Mesendoderm (in vitro differentiated cells): ENCODE measurements around the gene KMT5B.

Source experiments
- DNase-seq: peaks from one replicate; pipeline ENCODE4 v3.0.0; 2013
- H2AK5ac ChIP-seq: 2 replicates; pipeline ENCODE4 v1.6.1; 2013; ENCODE audit warnings: low read length, inconsistent platforms
- H2BK120ac ChIP-seq: 2 replicates; pipeline ENCODE4 v1.6.1; 2013; ENCODE audit warnings: low read depth, mild to moderate bottlenecking, low read length, moderate library complexity, mixed read lengths
- H2BK15ac ChIP-seq: replicated peaks from 2 replicates; pipeline ENCODE4 v1.6.1; 2013; ENCODE audit warnings: low read depth, mild to moderate bottlenecking, moderate library complexity
- H2BK5ac ChIP-seq: 2 replicates; pipeline ENCODE4 v1.6.1; 2013; ENCODE audit warnings: low read length, inconsistent platforms
- H3K18ac ChIP-seq: 2 replicates; pipeline ENCODE4 v1.6.1; 2013; ENCODE audit warnings: mild to moderate bottlenecking, low read length, mixed read lengths
- H3K23ac ChIP-seq: one replicate; pipeline ENCODE4 v1.6.1; 2013; ENCODE audit warnings: low read length
- H3K27ac ChIP-seq: 2 replicates; pipeline ENCODE4 v1.5.1; 2013; ENCODE audit warnings: low read depth, mild to moderate bottlenecking, inconsistent platforms, low read length, moderate library complexity
- H3K27me3 ChIP-seq: 2 replicates; pipeline ENCODE4 v1.6.1; 2013; ENCODE audit warnings: low read length, control low read depth, mild to moderate bottlenecking, inconsistent platforms; ENCODE audit not compliant: insufficient read depth, poor library complexity
- H3K36me3 ChIP-seq: 2 replicates; pipeline ENCODE4 v1.6.1; 2013; ENCODE audit warnings: low read length, inconsistent platforms; ENCODE audit not compliant: control insufficient read depth, insufficient read depth
- H3K4ac ChIP-seq: one replicate; pipeline ENCODE4 v1.6.1; 2013; ENCODE audit warnings: low read depth, mild to moderate bottlenecking, low read length, moderate library complexity
- H3K4me1 ChIP-seq: 2 replicates; pipeline ENCODE4 v1.6.1; 2013; ENCODE audit warnings: low read depth, low read length, inconsistent platforms; ENCODE audit not compliant: control insufficient read depth
- H3K4me2 ChIP-seq: 2 replicates; pipeline ENCODE4 v1.6.1; 2013; ENCODE audit warnings: low read length
- H3K4me3 ChIP-seq: 2 replicates; pipeline ENCODE4 v1.5.1; 2013; ENCODE audit warnings: mild to moderate bottlenecking, low read length
- H3K56ac ChIP-seq: one replicate; pipeline ENCODE4 v1.6.1; 2013; ENCODE audit warnings: low read length
- H3K79me1 ChIP-seq: 2 replicates; pipeline ENCODE4 v1.6.1; 2013; ENCODE audit warnings: low read length, inconsistent platforms
- H3K79me2 ChIP-seq: 2 replicates; pipeline ENCODE4 v1.6.1; 2013; ENCODE audit warnings: mild to moderate bottlenecking, low read length; ENCODE audit not compliant: control insufficient read depth, insufficient read depth
- H3K9ac ChIP-seq: 2 replicates; pipeline ENCODE4 v1.6.1; 2013; ENCODE audit warnings: low read length, inconsistent platforms
- H4K5ac ChIP-seq: one replicate; pipeline ENCODE4 v1.6.1; 2013; ENCODE audit warnings: low read length
- H4K8ac ChIP-seq: one replicate; pipeline ENCODE4 v1.6.1; 2013; ENCODE audit warnings: low read depth, mild to moderate bottlenecking, control low read depth, low read length, moderate library complexity
- WGBS: extraction: QIAGEN DNeasy Blood & Tissue Kit; methylation state at CpG from one replicate; pipeline ENCODE4 v1.1.7; 2013; ENCODE audit warnings: low lambda C conversion rate, missing lambda C conversion rate; ENCODE audit not compliant: insufficient coverage; ENCODE audit errors: extremely low coverage; 5-methylcytosine and 5-hydroxymethylcytosine counted together

KMT5B gene

DNA sequence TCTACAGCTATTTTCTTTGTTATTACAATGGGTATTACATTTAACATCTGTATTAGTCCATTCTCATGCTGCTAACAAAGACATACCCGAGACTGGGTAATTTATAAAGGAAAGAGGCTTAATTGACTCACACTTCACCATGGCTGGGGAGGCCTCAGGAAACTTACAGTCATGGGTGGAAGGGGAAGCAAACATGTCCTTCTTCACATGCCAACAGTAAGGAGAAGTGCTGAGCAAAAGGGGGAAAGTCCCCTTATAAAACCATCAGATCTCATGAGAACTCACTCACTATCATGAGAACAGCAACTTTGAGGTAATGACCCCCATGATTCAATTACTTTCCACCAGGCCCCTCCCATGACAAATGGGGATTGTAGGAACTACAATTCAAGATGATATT, 16.5 kb upstream of the KMT5B start:
- Histone ChIP-seq H3K79me2 (no peaks in the 10 kb centered on the region), H3K4me3 (no peak overlapping the region), H3K18ac (no peak overlapping the region), H2AK5ac (no peak overlapping the region), H3K23ac (no peak overlapping the region), H3K27ac (no peak overlapping the region), H4K8ac (no peak overlapping the region), H3K9ac (no peak overlapping the region), H3K4me2 (no peak overlapping the region), H3K27me3 (no peaks in the 10 kb centered on the region), H2BK120ac (no peak overlapping the region), H2BK15ac (no peak overlapping the region), H2BK5ac (no peak overlapping the region), H4K5ac (no peak overlapping the region), H3K79me1 (no peaks in the 10 kb centered on the region), H3K4me1 (no peaks in the 10 kb centered on the region), H3K36me3 (no peaks in the 10 kb centered on the region), H3K4ac (no peak overlapping the region), H3K56ac (no peak overlapping the region)
- WGBS = no CpG with 5 or more reads among the region's 1 CpG
- DNase-seq = no peak

GRCh38 chr11:68226421-68226820, 13.3 kb upstream of the KMT5B start:
- Histone ChIP-seq H3K56ac (no peak overlapping the region), H2BK15ac (no peak overlapping the region), H3K9ac (no peak overlapping the region), H3K4ac (no peak overlapping the region), H3K27me3 (no peaks in the 10 kb centered on the region), H3K27ac (no peak overlapping the region), H3K4me2 (no peak overlapping the region), H2BK5ac (no peak overlapping the region), H2AK5ac (no peak overlapping the region), H3K4me1 (no peaks in the 10 kb centered on the region), H2BK120ac (no peak overlapping the region), H3K23ac (no peak overlapping the region), H3K18ac (no peak overlapping the region), H3K36me3 (no peaks in the 10 kb centered on the region), H4K5ac (no peak overlapping the region), H3K79me2 (no peaks in the 10 kb centered on the region), H3K4me3 (no peak overlapping the region), H4K8ac (no peak overlapping the region), H3K79me1 (no peaks in the 10 kb centered on the region)
- WGBS = no CpG with 5 or more reads among the region's 9 CpGs
- DNase-seq = no peak

DNA sequence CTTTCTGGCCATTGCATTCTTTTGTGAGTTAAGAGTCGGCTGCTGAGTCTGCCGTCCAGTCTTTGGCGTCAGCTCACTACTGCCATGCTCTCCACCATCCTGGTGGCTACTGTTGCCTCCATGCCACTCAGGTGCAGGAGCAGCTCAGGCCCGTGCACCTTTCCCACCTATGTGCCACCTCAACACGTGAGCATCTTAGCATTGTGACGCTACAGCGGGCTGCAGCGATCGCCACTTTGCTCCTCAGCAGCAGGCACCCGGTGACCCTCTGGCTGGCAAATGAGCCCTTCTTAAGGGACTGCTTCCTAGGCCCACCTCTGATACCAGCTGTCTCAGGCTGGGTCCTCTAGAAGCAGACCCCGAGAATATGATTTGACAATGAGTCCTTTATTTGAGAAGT, 11.5 kb upstream of the KMT5B start:
- Histone ChIP-seq H2BK5ac (no peak overlapping the region), H3K4me1 (no peaks in the 10 kb centered on the region), H3K27me3 (no peaks in the 10 kb centered on the region), H3K36me3 (no peaks in the 10 kb centered on the region), H3K18ac (no peak overlapping the region), H3K56ac (no peak overlapping the region), H3K4me2 (no peak overlapping the region), H2AK5ac (no peak overlapping the region), H3K23ac (no peak overlapping the region), H2BK120ac (no peak overlapping the region), H4K5ac (no peak overlapping the region), H3K79me1 (no peaks in the 10 kb centered on the region), H3K4ac (no peak overlapping the region), H3K9ac (no peak overlapping the region), H3K27ac (no peak overlapping the region), H3K79me2 (no peaks in the 10 kb centered on the region), H2BK15ac (no peak overlapping the region), H4K8ac (no peak overlapping the region), H3K4me3 (no peak overlapping the region)
- WGBS = no CpG with 5 or more reads among the region's 11 CpGs
- no peak for DNase-seq

DNA sequence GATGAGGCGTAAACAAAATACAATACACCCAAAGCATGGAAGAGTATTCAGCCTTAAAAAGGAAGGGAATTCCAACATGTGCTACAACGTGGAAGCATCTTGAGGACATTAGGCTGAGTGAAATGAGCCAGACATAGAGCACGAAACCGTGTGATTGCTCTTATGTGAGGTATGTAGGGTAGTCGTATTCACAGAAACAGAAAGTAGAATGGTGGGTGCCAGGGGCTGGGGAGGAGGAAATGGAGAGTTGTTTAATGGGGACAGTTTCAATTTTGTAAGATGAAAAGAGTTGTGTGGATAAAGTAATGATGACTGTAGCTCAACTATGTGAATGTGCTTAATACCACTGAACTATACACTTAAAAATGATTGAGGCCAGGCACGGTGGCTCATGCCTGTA, 10.2 kb upstream of the KMT5B start:
- no peak overlapping the region for H2BK5ac ChIP-seq
- no peaks in the 10 kb centered on the region for H3K79me1 ChIP-seq
- no peaks in the 10 kb centered on the region for H3K36me3 ChIP-seq
- no peak overlapping the region for H3K4ac ChIP-seq
- no peak overlapping the region for H3K23ac ChIP-seq
- H3K56ac ChIP-seq = no peak overlapping the region
- H3K79me2 ChIP-seq = no peaks in the 10 kb centered on the region
- no peak overlapping the region for H2BK120ac ChIP-seq
- no peak overlapping the region for H3K9ac ChIP-seq
- H3K27ac ChIP-seq = no peak overlapping the region
- H2BK15ac ChIP-seq = no peak overlapping the region
- H3K4me2 ChIP-seq = no peak overlapping the region
- no peak for DNase-seq
- no CpG with 5 or more reads among the region's 6 CpGs for WGBS
- no peak overlapping the region for H4K5ac ChIP-seq
- no peaks in the 10 kb centered on the region for H3K27me3 ChIP-seq
- no peak overlapping the region for H3K18ac ChIP-seq
- H4K8ac ChIP-seq = no peak overlapping the region
- H3K4me1 ChIP-seq = no peaks in the 10 kb centered on the region
- no peak overlapping the region for H2AK5ac ChIP-seq
- no peak overlapping the region for H3K4me3 ChIP-seq

DNA sequence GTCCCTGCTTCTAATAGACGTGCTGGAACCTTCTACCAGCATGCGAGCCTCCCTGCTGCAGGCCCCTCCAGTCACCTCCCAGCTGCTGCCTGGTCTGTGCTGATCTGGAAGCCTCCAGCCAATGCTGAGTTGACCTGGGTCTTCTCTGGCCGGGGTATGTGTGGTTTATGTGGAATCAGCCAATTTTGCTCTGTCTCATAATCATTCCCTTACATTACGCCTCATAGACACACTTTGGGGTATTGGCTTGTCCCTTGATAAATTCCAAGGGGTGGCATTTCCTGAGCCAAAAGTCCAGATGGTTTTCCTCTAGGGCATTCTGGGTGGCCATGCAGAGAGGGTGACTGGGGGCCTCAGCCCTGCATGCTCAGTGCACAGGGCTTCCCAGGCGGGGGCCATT, 8.3 kb upstream of the KMT5B start:
- no peak overlapping the region for H2BK5ac ChIP-seq
- H3K4me1 ChIP-seq = no peaks in the 10 kb centered on the region
- no peak overlapping the region for H3K27ac ChIP-seq
- no peak overlapping the region for H4K5ac ChIP-seq
- H2AK5ac ChIP-seq = no peak overlapping the region
- no peak overlapping the region for H3K9ac ChIP-seq
- no peak overlapping the region for H3K23ac ChIP-seq
- no peak overlapping the region for H4K8ac ChIP-seq
- H3K27me3 ChIP-seq = no peaks in the 10 kb centered on the region
- H3K79me1 ChIP-seq = no peaks in the 10 kb centered on the region
- no peak for DNase-seq
- no peak overlapping the region for H2BK15ac ChIP-seq
- WGBS = no CpG with 5 or more reads among the region's 5 CpGs
- no peak overlapping the region for H3K4me2 ChIP-seq
- H3K4ac ChIP-seq = no peak overlapping the region
- H3K79me2 ChIP-seq = no peaks in the 10 kb centered on the region
- H2BK120ac ChIP-seq = no peak overlapping the region
- H3K18ac ChIP-seq = no peak overlapping the region
- no peak overlapping the region for H3K4me3 ChIP-seq
- no peaks in the 10 kb centered on the region for H3K36me3 ChIP-seq
- no peak overlapping the region for H3K56ac ChIP-seq

DNA sequence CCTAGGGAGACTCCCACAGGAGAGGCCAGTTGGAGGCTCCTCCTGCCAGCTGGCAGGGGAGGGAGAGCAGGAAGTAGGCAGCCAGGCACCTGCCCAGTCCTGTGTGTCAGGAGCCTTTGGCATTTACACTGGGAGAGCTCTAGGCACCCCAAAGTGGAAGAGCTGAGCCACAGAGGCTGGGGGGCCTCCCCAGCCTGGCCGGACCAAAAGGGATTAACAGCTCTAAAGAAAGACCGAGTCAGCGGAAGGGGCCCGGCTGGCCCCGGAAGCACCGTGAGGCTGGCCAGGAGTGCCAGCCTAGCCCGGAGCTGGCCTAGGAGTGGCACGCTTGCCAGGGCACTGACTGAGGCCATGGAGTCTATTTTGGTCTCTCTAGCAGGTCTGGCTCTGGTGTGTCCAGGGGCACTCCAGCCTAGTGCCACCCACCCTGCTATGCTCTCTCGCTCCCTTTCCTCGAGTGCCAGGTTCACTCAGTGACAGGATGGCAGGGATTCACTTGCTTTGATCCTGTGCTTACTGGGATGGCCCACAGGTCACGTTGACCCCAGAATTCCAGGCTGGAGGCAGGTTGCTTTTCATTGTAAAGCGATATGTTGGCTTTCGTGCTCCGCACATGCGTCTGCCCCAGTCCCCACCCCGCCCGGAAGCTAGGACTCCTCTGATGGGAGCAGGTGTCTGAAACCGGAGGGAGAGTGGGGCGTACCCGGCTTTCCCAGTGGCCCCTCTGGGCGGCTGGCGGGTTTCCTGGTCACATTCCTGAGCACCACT, 3.3 kb upstream of the KMT5B start:
- peaks cover 11% of the 10 kb centered on the region for H3K79me2 ChIP-seq
- no peak for DNase-seq
- no peak overlapping the region for H3K18ac ChIP-seq
- no peaks in the 10 kb centered on the region for H3K36me3 ChIP-seq
- no peak overlapping the region for H3K56ac ChIP-seq
- no peak overlapping the region for H3K23ac ChIP-seq
- no peak overlapping the region for H2AK5ac ChIP-seq
- no peak overlapping the region for H4K8ac ChIP-seq
- no peak overlapping the region for H3K4me3 ChIP-seq
- H3K4ac ChIP-seq = no peak overlapping the region
- no peaks in the 10 kb centered on the region for H3K27me3 ChIP-seq
- H2BK120ac ChIP-seq = no peak overlapping the region
- H3K79me1 ChIP-seq = peaks cover 2% of the 10 kb centered on the region
- H4K5ac ChIP-seq = no peak overlapping the region
- no peak overlapping the region for H3K4me2 ChIP-seq
- WGBS = no CpG with 5 or more reads among the region's 22 CpGs
- no peaks in the 10 kb centered on the region for H3K4me1 ChIP-seq
- no peak overlapping the region for H2BK5ac ChIP-seq
- no peak overlapping the region for H2BK15ac ChIP-seq
- H3K9ac ChIP-seq = no peak overlapping the region
- H3K27ac ChIP-seq = no peak overlapping the region
